ENCODE results near the gene ADRM1.

The ADRM1 gene

DNA sequence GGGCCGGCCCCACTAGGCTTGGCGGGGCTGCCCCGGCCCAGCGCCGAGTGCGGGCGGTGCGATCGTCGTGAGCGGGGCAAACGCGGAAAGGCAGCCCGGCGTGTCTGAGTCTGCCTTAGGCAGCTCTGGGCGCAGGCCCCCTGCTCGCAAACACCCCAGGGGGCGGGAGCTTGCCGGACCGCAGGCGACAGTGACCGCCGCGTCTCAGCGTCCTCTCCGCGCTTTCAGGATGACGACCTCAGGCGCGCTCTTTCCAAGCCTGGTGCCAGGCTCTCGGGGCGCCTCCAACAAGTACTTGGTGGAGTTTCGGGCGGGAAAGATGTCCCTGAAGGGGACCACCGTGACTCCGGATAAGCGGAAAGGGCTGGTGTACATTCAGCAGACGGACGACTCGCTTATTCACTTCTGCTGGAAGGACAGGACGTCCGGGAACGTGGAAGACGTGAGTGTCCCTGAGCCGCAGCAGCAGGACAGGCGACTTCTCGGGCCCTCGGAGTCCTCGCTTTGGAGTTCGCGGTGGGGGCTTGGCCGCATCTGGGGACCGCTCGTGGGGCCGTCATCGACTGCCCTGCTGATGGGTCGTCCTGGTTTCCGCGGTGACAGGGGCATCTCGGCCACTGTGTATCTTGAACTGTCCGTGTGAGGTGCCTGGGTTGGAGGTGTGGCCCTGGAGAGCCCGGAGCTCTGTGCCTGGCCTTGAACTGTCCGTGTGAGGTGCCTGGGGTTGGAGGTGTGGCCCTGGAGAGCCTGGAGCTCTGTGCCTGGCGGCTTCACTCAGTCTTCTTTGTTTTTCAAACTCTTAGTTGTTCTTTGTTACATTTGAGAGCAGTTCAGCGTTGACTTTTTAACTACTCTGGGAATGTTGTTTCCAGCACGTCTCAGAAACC is 786 bp downstream of the ADRM1 start:
- peak; percentile 41 for DNase-seq (ENCODE audit: extremely low read depth, insufficient read length)
- peak overlapping the region; percentile 84 for H3K4me3 ChIP-seq (replicated peaks; ENCODE audit: low read depth, low read length)
- H3K36me3 ChIP-seq (ENCODE audit: control insufficient read depth, insufficient read depth, low read length) = peaks cover 35% of the 10 kb centered on the region
- no peaks in the 10 kb centered on the region for H3K27me3 ChIP-seq (replicated peaks; ENCODE audit: control insufficient read depth, insufficient read depth, low read length)
- TF ChIP-seq, protein P1, sequence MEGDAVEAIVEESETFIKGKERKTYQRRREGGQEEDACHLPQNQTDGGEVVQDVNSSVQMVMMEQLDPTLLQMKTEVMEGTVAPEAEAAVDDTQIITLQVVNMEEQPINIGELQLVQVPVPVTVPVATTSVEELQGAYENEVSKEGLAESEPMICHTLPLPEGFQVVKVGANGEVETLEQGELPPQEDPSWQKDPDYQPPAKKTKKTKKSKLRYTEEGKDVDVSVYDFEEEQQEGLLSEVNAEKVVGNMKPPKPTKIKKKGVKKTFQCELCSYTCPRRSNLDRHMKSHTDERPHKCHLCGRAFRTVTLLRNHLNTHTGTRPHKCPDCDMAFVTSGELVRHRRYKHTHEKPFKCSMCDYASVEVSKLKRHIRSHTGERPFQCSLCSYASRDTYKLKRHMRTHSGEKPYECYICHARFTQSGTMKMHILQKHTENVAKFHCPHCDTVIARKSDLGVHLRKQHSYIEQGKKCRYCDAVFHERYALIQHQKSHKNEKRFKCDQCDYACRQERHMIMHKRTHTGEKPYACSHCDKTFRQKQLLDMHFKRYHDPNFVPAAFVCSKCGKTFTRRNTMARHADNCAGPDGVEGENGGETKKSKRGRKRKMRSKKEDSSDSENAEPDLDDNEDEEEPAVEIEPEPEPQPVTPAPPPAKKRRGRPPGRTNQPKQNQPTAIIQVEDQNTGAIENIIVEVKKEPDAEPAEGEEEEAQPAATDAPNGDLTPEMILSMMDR (IDR thresholded peaks at IDR 0.05; ENCODE audit: insufficient read depth, low read length, poor library complexity, severe bottlenecking) = no peak

- H3K36me3 ChIP-seq (ENCODE audit: control insufficient read depth, insufficient read depth, low read length) = peaks cover 35% of the 10 kb centered on the region
These were observed 1.7 kb downstream of the ADRM1 start for GRCh38 chr20:62304331-62305148.

GRCh38 chr20:62305149-62305764 is 2.5 kb downstream of the ADRM1 start:
- no peak for DNase-seq (ENCODE audit: extremely low read depth, insufficient read length)
- Histone ChIP-seq H3K27me3 (replicated peaks; ENCODE audit: control insufficient read depth, insufficient read depth, low read length) (no peaks in the 10 kb centered on the region), H3K4me3 (replicated peaks; ENCODE audit: low read depth, low read length) (no peak overlapping the region), H3K36me3 (ENCODE audit: control insufficient read depth, insufficient read depth, low read length) (peaks cover 35% of the 10 kb centered on the region)
- TF ChIP-seq, protein P1 (IDR thresholded peaks at IDR 0.05; ENCODE audit: insufficient read depth, low read length, poor library complexity, severe bottlenecking) = no peak

More at GRCh38 chr20:62304331-62305148, 1.7 kb downstream of the ADRM1 start:
- H3K4me3 ChIP-seq (replicated peaks; ENCODE audit: low read depth, low read length) = peak overlapping the region; percentile 84
- no peak for DNase-seq (ENCODE audit: extremely low read depth, insufficient read length)
- TF ChIP-seq, protein P1 (IDR thresholded peaks at IDR 0.05; ENCODE audit: insufficient read depth, low read length, poor library complexity, severe bottlenecking) = no peak
- no peaks in the 10 kb centered on the region for H3K27me3 ChIP-seq (replicated peaks; ENCODE audit: control insufficient read depth, insufficient read depth, low read length)

GRCh38 chr20:62305765-62306413 is 3.1 kb downstream of the ADRM1 start:
- no peak for DNase-seq (ENCODE audit: extremely low read depth, insufficient read length)
- H3K4me3 ChIP-seq (replicated peaks; ENCODE audit: low read depth, low read length) = no peak overlapping the region
- peaks cover 35% of the 10 kb centered on the region for H3K36me3 ChIP-seq (ENCODE audit: control insufficient read depth, insufficient read depth, low read length)
- TF ChIP-seq, protein P1 (IDR thresholded peaks at IDR 0.05; ENCODE audit: insufficient read depth, low read length, poor library complexity, severe bottlenecking) = no peak
- no peaks in the 10 kb centered on the region for H3K27me3 ChIP-seq (replicated peaks; ENCODE audit: control insufficient read depth, insufficient read depth, low read length)

DNA sequence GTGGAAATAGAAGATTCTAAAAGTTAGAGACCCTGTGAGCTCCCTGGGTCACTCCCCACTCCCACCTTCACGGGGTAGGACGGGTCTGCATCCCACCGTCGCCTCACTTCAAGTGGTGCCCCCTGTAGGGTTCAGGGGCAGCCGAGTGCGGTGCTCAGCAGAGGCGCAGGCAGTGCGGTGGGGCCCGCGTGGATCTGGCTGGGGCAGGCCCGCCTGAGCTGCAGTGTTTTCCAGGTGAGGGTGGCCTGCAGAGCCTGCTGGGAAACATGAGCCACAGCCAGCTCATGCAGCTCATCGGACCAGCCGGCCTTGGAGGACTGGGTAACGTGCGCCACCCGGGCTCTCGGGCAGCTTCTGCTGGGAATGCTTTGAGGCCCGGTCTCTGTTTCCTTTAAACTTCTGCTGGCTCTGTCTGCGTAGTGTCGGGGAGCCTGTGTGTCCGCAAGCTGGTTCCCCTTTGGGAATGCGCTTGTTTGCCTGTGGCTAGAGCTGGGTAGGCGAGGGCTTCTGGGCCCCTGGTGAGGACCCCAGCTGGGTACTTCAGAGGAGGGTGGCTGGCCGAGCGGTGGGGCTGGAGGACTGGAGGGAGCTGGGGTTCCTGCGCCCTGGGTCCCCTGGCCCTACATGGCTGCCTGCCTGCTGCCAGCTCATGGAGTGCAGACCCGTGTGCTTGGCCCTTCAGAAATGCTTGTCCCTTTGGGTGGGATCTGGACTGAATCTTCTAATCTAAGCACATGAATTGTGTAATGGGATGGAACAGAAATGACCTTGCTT is 3.8 kb downstream of the ADRM1 start:
- no peak for DNase-seq (ENCODE audit: extremely low read depth, insufficient read length)
- no peaks in the 10 kb centered on the region for H3K27me3 ChIP-seq (replicated peaks; ENCODE audit: control insufficient read depth, insufficient read depth, low read length)
- TF ChIP-seq, protein P1 (IDR thresholded peaks at IDR 0.05; ENCODE audit: insufficient read depth, low read length, poor library complexity, severe bottlenecking) = no peak
- H3K36me3 ChIP-seq (ENCODE audit: control insufficient read depth, insufficient read depth, low read length) = peaks cover 35% of the 10 kb centered on the region
- no peak overlapping the region for H3K4me3 ChIP-seq (replicated peaks; ENCODE audit: low read depth, low read length)

Data from GM06990 (cell line).